ENCODE data around the gene WDTC1. TPM values are rescaled to one million over a fixed set of nuclear protein-coding genes. Genes with fewer than 3 reads are reported as not detected.

The WDTC1 gene
- total RNA-seq, 1 experiment from 2014 or later: 15.1 TPM

- peaks cover 32% of the 10 kb centered on the region for H3K4me1 ChIP-seq
- no peaks in the 10 kb centered on the region for H3K36me3 ChIP-seq
- H3K27ac ChIP-seq: no peak overlapping the region
These were observed 67.3 kb downstream of the WDTC1 start for GRCh38 chr1:27301582-27302199.

GRCh38 chr1:27302612-27303011, 68.2 kb downstream of the WDTC1 start:
- no peaks in the 10 kb centered on the region for H3K9me3 ChIP-seq (replicated peaks)
- no peak overlapping the region for H3K27ac ChIP-seq
- no peak for DNase-seq
- H3K36me3 ChIP-seq: no peaks in the 10 kb centered on the region
- no peak overlapping the region for H3K4me3 ChIP-seq
- H3K27me3 ChIP-seq: no peaks in the 10 kb centered on the region
- H3K4me1 ChIP-seq: peaks cover 41% of the 10 kb centered on the region

More at GRCh38 chr1:27301582-27302199, 67.3 kb downstream of the WDTC1 start:
- Histone ChIP-seq H3K27me3 (no peaks in the 10 kb centered on the region), H3K4me3 (no peak overlapping the region), H3K9me3 (replicated peaks) (no peaks in the 10 kb centered on the region)
- DNase-seq: no peak

- no peak for DNase-seq
- Histone ChIP-seq H3K9me3 (replicated peaks) (no peaks in the 10 kb centered on the region), H3K4me3 (no peak overlapping the region), H3K4me1 (peaks cover 48% of the 10 kb centered on the region), H3K36me3 (no peaks in the 10 kb centered on the region), H3K27me3 (no peaks in the 10 kb centered on the region), H3K27ac (no peak overlapping the region)
These were observed 69.1 kb downstream of the WDTC1 start for GRCh38 chr1:27303509-27303908.

GRCh38 chr1:27306071-27306470, 71.6 kb downstream of the WDTC1 start:
- Histone ChIP-seq H3K27ac (no peak overlapping the region), H3K36me3 (no peaks in the 10 kb centered on the region), H3K9me3 (replicated peaks) (no peaks in the 10 kb centered on the region)

GRCh38 chr1:27306892-27307761, 72.7 kb downstream of the WDTC1 start:
- peaks cover 36% of the 10 kb centered on the region for H3K4me1 ChIP-seq
- DNase-seq: peak; percentile 81 to 89
- H3K27me3 ChIP-seq: no peaks in the 10 kb centered on the region
- peak overlapping the region; percentile 47; the same call in 1 of the 2 replicates for H3K27ac ChIP-seq
- H3K9me3 ChIP-seq (replicated peaks): no peaks in the 10 kb centered on the region
- no peaks in the 10 kb centered on the region for H3K36me3 ChIP-seq
- no peak overlapping the region for H3K4me3 ChIP-seq

More at GRCh38 chr1:27306071-27306470, 71.6 kb downstream of the WDTC1 start:
- DNase-seq: no peak
- Histone ChIP-seq H3K4me3 (no peak overlapping the region), H3K27me3 (no peaks in the 10 kb centered on the region), H3K4me1 (peaks cover 40% of the 10 kb centered on the region)

- peak; percentile 78 to 88 for DNase-seq
- Histone ChIP-seq H3K9me3 (replicated peaks) (no peaks in the 10 kb centered on the region), H3K4me3 (no peak overlapping the region), H3K27me3 (no peaks in the 10 kb centered on the region), H3K4me1 (peaks cover 36% of the 10 kb centered on the region), H3K27ac (peak overlapping the region; percentile 47), H3K36me3 (no peaks in the 10 kb centered on the region)
These were observed 73.6 kb downstream of the WDTC1 start for GRCh38 chr1:27307874-27308598.

- no peak overlapping the region for H3K4me3 ChIP-seq
- H3K27ac ChIP-seq: no peak overlapping the region
- H3K36me3 ChIP-seq: no peaks in the 10 kb centered on the region
- no peaks in the 10 kb centered on the region for H3K9me3 ChIP-seq (replicated peaks)
- DNase-seq: no peak
- peaks cover 9% of the 10 kb centered on the region; the same call in 1 of the 2 replicates for H3K27me3 ChIP-seq
- peaks cover 12% of the 10 kb centered on the region for H3K4me1 ChIP-seq
These were observed 79.7 kb downstream of the WDTC1 start for GRCh38 chr1:27314169-27314568.

- Histone ChIP-seq H3K4me3 (no peak overlapping the region), H3K27ac (no peak overlapping the region), H3K27me3 (peaks cover 9% of the 10 kb centered on the region; the same call in 1 of the 2 replicates), H3K36me3 (no peaks in the 10 kb centered on the region), H3K4me1 (peaks cover 9% of the 10 kb centered on the region), H3K9me3 (replicated peaks) (no peaks in the 10 kb centered on the region)
- DNase-seq: no peak
These were observed 80.3 kb downstream of the WDTC1 start for GRCh38 chr1:27314737-27315136.

- Histone ChIP-seq H3K4me3 (no peak overlapping the region), H3K9me3 (replicated peaks) (no peaks in the 10 kb centered on the region), H3K27me3 (peaks cover 9% of the 10 kb centered on the region; the same call in 1 of the 2 replicates), H3K36me3 (no peaks in the 10 kb centered on the region), H3K4me1 (no peaks in the 10 kb centered on the region), H3K27ac (no peak overlapping the region)
- no peak for DNase-seq
These were observed 82.4 kb downstream of the WDTC1 start for GRCh38 chr1:27316860-27317259.

- Histone ChIP-seq H3K27ac (no peak overlapping the region), H3K36me3 (no peaks in the 10 kb centered on the region), H3K4me1 (no peaks in the 10 kb centered on the region; the same call in 1 of the 2 replicates), H3K9me3 (replicated peaks) (no peaks in the 10 kb centered on the region), H3K27me3 (peaks cover 9% of the 10 kb centered on the region; the same call in 1 of the 2 replicates), H3K4me3 (no peak overlapping the region)
- DNase-seq: no peak
These were observed 83.7 kb downstream of the WDTC1 start for GRCh38 chr1:27318136-27318535.

GRCh38 chr1:27318596-27318995, 84.2 kb downstream of the WDTC1 start:
- Histone ChIP-seq H3K9me3 (replicated peaks) (no peaks in the 10 kb centered on the region), H3K27me3 (peaks cover 9% of the 10 kb centered on the region; the same call in 1 of the 2 replicates), H3K4me3 (no peak overlapping the region), H3K27ac (no peak overlapping the region), H3K36me3 (no peaks in the 10 kb centered on the region), H3K4me1 (no peaks in the 10 kb centered on the region; the same call in 1 of the 2 replicates)
- DNase-seq: no peak

GRCh38 chr1:27321813-27322568, 87.6 kb downstream of the WDTC1 start, which contains the start of gene TMEM222:
Gene TMEM222 (plus strand): TSS chr1:27322163. CDS start chr1:27322198, 35 bp downstream.
- peak within 1 kb of the TSS; percentile 77 for H3K4me3 ChIP-seq
- H3K4me1 ChIP-seq: peaks cover 2% of the 10 kb centered on the region; the same call in 1 of the 2 replicates
- H3K27me3 ChIP-seq: 0 out of 2 replicates have a peak, but pooled peaks cover 8% of the 10 kb centered on the region
- H3K36me3 ChIP-seq: peaks cover 13% of the 10 kb centered on the region
- no peaks in the 10 kb centered on the region for H3K9me3 ChIP-seq (replicated peaks)
- H3K27ac ChIP-seq: peak within 1 kb of the TSS; percentile 60
- peak; percentile 98 for DNase-seq

GRCh38 chr1:27322569-27323240, 88.3 kb downstream of the WDTC1 start:
- Histone ChIP-seq H3K36me3 (peaks cover 15% of the 10 kb centered on the region), H3K4me1 (peaks cover 3% of the 10 kb centered on the region; the same call in 1 of the 2 replicates), H3K9me3 (replicated peaks) (no peaks in the 10 kb centered on the region), H3K27me3 (0 out of 2 replicates have a peak, but pooled peaks cover 6% of the 10 kb centered on the region), H3K4me3 (peak overlapping the region; percentile 77), H3K27ac (peak overlapping the region; percentile 60)
- peak in 1 of 2 experiments; percentile 20 for DNase-seq

Data from SJCRH30 (cell line).